D341Med (cell line): ENCODE data around the gene DENND1C.
A peak's percentile ranks its signal among the peaks of the same experiment; 100 is the strongest.

Experiments used
- DNase-seq: peaks from one replicate; pipeline ENCODE4 v3.0.0; 2012; ENCODE audit warnings: low spot score

DENND1C gene, protein sequence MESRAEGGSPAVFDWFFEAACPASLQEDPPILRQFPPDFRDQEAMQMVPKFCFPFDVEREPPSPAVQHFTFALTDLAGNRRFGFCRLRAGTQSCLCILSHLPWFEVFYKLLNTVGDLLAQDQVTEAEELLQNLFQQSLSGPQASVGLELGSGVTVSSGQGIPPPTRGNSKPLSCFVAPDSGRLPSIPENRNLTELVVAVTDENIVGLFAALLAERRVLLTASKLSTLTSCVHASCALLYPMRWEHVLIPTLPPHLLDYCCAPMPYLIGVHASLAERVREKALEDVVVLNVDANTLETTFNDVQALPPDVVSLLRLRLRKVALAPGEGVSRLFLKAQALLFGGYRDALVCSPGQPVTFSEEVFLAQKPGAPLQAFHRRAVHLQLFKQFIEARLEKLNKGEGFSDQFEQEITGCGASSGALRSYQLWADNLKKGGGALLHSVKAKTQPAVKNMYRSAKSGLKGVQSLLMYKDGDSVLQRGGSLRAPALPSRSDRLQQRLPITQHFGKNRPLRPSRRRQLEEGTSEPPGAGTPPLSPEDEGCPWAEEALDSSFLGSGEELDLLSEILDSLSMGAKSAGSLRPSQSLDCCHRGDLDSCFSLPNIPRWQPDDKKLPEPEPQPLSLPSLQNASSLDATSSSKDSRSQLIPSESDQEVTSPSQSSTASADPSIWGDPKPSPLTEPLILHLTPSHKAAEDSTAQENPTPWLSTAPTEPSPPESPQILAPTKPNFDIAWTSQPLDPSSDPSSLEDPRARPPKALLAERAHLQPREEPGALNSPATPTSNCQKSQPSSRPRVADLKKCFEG

DNA sequence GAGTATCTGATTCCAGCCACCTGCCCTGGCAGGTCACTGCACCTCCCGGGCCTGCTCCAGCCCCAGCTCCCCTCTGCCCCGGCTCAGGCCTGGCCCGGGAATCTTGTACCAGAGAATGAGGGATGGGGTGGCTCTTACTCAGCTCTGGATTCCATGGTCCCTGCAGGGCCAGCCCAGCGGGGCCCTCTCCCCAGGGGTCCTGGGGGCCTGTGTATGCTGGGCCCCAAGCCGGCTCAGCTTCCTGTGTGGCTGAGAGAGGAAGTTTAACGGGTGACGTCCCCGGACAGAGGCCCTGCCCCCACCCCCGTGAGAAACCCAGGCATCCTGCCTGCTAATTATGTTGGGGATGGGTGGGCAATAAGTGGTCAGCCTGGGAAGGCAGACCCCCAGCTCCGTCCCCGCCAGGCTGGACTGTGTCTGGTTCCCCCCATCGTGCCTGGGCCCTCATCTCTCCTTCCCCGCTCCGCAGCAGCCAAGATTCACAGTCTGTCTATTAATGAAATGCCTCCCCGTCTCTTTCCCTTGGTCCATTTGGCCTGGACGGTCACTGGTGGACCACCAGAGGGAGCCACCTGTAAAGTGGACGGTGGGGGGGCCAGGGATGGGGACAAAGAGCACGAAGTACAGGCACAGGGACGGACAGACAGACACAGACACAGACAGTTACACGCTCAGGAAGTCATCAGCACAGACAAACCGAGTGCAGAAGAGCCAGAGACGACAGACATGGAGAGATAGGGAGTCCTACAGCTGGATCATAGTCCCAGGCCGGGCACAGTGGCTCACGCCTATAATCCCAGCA is at the start of gene DENND1C:
Gene DENND1C, minus strand, starts transcription at position 247 of the 802 bp plus-strand sequence. Its CDS starts 92 bp downstream, at position 155.
- DNase-seq = no peak

DNA sequence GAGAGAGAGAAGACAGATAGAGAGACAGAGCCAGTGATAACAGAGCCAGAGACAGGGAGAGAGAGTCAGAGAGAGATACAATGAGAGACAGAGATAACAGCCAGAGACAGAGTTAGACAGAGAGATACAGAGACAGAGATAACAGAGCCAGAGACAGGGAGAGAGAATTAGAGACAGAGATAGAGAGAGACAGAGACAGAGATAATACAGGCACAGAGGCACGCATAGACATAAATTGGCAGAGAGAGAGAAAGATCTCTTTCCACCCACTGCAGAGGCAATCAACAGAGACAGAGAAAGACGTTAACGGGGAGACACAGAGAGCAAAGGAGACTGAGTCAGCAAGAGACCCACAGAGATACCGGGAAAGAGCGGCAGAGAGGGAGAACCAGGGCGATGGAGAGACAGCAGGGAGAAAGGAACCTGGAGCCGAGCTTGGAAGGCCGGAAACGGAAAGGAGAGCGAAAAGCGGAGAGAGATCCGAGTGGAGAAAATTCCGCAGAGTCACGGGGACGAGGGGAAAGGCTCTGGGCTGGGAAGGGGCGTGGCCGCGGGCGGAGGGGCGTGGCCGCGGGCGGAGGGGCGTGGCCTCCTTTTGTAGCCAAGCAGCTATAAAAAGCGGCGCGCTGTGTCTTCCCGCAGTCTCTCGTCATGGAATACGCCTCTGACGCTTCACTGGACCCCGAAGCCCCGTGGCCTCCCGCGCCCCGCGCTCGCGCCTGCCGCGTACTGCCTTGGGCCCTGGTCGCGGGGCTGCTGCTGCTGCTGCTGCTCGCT is 49.0 kb upstream of the DENND1C start, which contains the start of gene TNFSF9:
Gene TNFSF9, plus strand, starts transcription at position 641 of the 777 bp plus-strand sequence. Its CDS starts 11 bp downstream, at position 652.
- peak; percentile 94 for DNase-seq

DNA sequence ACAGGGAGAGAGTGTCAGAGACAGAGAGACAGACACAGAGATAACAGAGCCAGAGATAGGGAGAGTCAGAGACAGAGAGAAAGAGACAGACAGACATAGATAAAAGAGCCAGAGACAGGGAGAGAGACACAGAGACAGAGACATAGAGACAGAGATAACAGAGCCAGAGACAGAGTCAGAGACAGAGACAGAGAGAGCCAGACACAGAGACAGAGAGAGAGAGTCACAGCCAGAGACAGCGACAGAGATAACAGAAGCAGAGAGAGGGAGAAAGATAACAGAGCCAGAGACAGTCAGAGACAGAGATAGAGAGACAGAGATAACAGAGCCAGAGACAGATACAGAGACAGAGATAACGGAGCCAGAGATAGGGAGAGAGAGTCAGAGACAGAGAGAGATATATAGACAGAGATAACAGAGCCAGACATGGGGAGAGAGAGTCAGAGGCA is 48.4 kb upstream of the DENND1C start:
- DNase-seq = no peak

DNA sequence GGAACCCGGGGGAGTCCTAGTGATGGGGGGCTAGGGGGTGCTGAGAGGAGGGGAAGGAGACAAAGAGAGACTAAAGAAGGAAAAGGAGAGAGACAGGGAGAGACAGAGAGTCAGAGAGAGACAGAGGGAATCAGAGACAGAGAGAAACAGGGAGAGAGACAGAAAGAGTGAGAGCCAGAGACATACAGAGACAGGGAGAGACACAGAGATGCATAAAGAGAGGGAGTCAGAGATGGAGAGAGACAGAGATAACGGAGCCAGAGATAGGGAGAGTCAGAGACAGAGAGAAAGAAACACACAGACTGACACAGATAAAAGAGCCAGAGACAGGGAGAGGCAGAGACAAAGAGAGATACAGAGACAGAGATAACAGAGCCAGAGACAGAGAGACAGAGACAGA is 47.8 kb upstream of the DENND1C start:
- no peak for DNase-seq

DNA sequence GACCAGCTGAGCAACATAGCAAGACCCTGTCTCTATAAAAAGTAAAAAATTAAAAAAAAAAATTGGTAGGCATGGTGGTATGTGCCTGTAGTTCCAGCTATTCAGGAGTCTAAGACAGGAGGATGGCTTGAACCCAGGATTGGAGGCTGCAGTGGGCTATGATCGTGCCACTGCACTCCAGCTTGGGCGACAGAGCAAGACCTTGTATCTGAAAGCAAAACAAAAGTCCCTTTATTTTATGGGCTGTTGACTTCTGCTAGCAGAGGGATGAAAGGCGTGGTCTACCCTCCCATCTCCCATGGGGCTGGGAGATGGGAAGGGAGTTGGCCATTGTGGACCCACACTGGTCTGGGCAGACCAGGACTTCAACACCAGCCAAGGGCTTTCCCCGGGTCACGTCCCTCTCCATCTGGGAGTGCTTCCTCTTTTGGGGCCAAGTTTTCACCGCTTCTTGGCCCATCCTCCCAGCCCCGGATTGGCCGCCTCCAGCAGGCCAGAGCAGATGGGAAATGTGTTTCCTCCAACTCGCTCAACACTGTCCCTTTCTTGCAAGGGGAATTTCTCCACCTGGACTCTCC is 47.0 kb upstream of the DENND1C start:
- DNase-seq = no peak

DNA sequence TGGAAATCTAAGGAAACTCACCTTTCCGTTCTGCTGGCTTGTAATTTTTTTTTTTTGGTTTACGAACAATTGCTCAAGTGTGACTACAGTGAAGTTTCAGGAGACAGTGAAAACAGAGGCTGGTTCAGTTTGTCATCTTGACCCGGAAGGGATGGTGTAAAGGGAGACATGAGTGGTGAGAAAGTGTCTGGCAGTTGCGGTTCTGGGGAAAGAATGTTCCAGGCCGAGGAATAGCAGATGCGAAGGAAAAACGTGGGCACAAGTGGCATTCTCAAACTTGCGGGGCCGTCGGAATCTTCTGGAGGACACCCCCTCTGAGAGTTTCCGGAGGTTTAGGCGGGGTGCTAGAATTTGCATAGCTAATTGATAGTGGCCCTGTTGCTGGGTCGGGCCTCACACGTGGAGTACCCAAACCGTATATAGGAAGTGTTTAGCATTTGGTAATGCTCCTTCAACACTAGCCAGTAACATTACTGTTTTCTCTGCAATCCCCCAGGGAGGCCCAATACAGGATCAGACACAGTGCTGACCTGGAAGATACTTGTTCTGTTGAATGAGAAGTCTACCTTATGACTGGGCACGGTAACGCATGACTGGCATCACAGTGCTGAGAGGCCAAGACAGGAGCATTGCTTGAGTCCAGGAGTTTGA is 46.4 kb upstream of the DENND1C start:
- no peak for DNase-seq

DNA sequence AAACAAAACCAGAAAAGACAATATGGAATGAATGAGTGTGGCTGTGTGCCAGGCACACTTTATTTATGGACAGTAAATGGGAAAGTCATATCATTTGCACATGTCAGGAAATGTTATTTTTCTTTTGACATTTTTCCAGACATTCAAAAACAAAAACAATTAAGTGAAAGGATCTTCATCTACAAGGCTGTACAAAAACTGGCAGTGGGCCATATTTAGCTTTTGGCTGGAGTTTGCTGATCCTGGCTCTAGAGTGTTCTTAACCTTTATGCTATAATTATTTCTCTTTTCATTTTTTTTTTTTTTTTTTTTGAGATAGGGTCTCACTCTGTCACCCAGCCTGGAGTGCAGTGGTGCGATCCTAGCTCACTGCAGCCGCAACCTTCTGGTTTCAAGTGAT is 42.7 kb upstream of the DENND1C start:
- DNase-seq = no peak

DNA sequence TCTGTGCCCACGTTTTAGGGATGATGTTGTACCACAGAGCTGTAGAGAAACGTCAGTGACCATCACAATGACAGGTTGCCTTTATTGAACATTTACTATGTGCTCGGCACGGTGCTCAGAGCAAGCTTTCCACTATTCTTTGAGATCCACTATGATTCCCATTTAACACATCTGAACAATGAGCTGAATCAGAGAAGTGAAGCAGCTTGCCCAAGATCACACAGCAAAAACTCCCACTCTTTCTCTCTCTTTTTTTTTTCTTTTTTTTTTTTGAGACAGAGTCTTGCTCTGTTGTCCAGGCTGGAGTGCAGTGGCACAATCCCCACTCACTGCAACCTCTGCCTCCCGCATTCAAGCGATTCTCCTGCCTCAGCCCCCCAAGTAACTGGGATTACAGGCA is 41.1 kb upstream of the DENND1C start:
- no peak for DNase-seq

DNA sequence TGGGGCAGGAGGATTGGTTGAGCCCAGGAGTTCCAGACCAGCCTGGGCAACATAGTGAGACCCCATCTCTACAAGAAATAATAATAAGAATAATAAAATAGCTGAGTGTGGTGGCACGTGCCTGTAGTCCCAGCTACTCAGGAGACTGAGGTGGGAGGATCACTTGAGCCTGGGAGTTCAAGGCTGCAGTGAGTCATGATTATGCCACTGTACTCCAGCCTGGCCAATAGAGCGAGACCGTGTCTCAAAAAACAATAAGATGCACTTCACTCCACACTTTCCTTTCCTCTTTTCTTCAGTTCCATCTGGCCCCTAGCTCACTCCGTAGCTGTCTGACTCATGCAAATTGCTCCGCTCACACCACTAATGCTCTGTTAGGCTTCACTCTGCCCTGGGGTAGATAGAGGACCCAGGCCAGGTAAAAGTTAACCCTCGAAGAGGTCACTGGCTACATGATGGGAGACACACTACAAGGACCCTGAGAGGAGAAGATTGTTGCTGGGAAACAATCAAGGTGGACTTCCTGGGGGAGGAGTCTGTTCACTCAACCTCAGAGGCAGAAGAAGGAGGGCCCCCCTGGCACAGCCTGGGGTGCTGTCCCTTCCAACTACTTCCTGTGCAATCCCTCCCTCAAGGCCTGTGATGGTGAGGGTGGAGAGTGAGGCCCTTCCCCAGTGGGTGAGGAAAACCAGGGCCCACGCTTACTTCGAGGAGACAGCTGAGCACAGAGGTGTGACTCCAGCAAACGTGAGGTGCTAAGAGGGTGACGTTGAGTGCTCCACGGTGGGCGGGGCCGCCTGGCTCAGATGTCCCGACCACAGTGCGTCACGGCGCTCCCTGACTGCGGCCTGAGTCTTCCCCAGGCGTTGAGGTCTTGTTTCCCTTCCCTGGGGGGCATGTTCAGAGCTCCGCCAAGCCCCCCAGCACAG is 40.4 kb upstream of the DENND1C start:
- DNase-seq = no peak

DNA sequence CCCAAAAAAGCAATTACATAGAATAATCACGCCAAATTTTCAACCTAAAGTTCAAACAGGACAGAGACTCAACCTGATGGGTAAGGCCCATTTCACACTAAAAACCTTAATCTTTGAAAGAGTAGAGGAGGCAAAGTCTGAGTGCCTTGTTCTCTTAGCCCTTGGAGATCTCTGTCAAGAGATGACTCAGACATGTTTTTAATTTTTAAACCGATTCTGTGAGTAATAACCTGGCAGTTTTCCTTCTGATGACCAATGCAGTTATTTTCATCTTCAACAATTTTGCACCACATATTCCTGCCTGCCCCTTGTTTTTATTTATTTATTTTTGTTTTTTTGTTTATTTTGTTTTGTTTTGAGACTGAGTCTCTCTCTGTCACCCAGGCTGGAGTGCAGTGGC is 37.7 kb upstream of the DENND1C start:
- DNase-seq = no peak

DNA sequence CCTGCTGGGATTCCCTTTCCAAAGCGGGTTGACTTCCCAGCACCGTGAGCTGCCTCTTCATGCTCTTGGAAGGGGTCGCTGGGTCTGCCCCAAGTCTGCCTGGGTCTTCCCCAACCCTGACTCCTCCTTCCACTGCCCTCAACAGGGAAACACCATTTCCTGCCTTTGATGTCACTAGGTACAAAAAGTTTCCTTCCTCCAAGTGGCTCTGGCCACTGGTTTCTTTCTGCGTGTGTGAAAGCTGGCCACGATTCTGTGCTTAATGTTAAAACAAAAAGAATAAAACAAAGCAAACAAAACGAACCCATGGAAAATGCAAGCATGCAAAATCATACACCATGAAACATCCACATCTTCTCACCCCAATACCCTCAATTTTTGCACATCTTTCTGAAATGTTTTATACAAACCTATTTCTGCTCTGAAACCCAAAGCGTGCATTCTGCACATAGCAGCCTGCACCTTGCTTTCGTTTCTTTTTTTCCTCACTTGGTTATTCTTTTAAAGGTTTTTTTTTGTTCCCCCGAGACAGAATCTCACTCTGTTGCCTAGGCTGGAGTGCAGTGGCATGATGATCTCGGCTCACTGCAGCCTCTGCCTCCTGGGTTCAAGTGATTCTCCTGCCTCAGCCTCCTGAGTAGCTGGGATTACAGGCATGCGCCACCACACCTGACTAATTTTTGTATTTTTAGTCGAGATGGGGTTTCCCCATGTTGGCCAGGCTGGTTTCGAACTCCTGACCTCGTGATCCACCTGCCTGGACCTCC is 36.7 kb upstream of the DENND1C start:
- DNase-seq = no peak

DNA sequence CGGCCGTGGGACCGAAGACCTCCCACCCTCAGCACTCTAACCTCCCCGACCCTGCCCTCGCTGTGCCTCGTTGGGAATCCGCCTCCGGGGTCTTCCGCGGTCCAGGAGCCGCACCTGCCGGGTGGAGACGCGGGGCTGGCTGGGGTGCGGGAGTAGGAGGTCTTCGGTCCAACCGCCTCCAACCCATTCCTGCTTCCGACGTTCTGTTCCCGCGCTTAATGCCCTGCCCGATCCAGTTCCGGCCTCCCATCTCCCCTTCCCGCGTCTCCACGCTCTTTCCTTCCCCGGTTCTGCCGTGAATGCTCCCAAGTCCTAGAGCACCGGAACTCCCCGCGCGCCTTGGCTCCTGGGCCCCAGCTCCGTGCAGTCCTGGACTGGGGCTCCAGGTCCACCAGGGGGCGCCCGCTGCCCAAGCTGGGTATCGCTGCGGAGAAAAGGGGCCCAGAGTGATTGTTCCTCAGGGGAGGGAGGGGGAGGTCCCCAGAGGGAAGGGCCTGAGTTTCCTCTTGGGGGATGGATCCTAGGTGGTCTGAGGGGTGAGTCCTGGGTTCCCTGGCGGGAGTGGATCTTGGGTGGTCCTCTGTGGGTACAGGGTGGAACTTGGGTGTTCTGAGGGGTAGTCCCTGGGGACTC is 35.2 kb upstream of the DENND1C start:
- peak; percentile 92 for DNase-seq

DNA sequence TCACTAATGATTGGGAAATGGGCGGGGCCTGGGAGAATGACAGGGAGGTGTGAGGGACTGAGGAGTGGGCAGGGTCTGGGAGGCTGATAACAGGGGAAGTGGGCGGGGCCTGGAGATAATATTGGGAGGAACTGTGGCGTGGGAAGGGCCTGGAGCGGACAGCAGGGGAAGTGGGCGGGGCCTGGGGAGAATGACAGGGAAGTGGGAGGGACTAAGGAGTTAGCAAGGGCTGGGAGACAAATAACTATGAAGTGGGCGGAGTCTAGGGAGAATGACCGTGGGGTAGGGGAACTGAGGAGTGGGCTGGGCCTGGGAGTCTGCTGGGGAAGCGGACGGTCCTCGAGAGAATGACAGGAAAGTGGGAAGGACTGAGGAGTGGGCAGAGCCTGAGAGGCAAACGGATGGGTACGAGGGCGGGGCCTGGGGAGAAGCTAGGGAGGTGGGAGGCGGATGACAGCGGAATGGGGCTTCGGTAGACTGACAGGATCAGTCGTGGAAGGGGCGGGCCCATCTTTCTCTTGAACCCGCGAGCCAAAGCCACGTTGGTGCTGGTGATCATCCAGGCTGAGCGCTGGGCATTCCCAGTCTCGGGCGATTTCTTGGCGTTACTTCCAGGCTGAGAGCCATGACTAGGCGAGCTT is 34.6 kb upstream of the DENND1C start:
- peak; percentile 94 for DNase-seq

DNA sequence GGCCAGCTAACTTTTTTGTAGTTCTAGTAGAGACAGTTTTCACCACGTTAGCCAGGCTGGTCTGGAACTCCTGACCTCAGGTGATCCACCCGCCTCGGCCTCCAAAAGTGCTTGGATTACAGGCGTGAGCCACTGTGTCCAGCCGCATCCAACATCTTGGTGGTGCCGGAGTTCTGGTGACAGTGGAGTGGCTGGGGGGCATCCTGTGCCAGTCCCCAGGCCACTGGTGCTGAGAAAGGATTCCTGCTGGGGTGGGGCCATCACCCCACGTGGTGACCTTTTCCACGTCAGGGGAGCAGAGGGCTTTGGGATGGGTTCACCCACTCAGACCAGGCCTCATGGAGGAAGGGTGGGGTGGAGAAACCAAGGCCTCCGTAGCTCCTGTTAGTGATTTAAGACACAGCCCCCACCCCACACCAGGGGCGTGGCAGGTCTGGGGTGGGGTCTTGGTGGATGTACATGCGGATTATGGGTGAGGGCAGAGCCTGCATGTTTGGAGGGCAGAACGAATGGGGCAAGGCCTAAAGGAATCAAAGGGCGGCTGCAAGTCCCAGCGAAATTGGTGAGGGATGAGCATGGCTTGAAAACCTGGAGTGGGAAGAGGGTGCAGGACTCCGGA is 33.4 kb upstream of the DENND1C start:
- DNase-seq = no peak

DNA sequence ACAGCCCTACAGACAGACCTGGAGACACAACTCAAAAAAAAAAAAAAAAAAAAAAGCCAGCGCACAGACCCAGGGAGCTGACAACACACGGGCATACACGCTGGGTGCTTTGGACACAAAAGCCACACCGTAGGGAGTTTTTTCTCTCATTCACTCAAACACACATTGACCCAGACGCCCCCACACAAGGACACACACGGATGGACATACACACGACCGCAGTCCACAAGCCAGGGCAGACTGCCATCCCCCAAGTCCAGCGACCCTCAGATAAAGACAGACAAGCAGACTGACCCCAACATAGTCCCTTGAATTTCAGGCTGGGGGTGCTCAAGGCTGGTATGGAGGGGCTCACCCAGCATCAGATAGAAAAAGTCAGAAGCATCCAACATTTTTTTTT is 32.5 kb upstream of the DENND1C start:
- DNase-seq = no peak

DNA sequence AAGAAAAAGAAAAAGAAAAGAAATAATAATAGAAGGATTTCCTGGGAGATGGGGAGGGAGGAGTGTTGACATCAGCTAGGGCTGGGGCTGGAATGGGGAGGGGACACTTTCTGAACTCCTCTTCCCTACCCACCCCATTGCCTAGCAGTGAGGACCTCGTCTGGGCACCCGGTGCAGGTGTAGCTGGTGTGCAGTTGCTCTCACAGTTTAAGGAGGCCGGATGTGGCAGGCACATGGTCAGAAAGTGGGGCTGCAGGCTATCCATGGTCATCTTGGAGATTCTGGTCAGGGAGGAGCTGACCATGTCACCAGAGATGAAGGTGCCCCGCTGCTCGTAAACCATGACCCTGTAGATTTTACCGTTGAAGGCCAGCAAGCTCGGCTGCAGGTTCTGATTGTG is 29.0 kb upstream of the DENND1C start:
- DNase-seq = no peak
